GM12878 (cell line): ENCODE results near the gene PRSS56. TPM values are rescaled to one million over a fixed set of nuclear protein-coding genes. Genes with fewer than 3 reads are reported as not detected.

Source experiments
- ATAC-seq: fragments of 200-7000 bp; cut with Tn5 transposase; 3 replicates; pipeline ENCODE4 v1.9.1; 2020; ENCODE audit warnings: mild to moderate bottlenecking, moderate library complexity
- BruUV-seq: library from RNA; stranded (reverse); fragments of 400-500 nt; replicated peaks from 2 replicates; lab custom pipeline; 2021; lab: Mats Ljungman, UMichigan
- CTCF ChIA-PET: fragments of 300-600 bp; sonication (Branson Sonifier 250); formaldehyde crosslinking; extraction: SDS; loops from one replicate; lab custom pipeline; 2021; ENCODE audit warnings: inconsistent platforms; lab: Yijun Ruan, JAX
- POLR2A ChIA-PET: fragments of 350-600 bp; formaldehyde crosslinking; extraction: SDS; loops from one replicate; lab custom pipeline; 2021; ENCODE audit warnings: inconsistent platforms; lab: Charles Lee
- RAD21 ChIA-PET: fragments of 300-600 bp; sonication (Branson Sonifier 250); formaldehyde crosslinking; loops from one replicate; lab custom pipeline; 2023; ENCODE audit warnings: antibody characterized with exemption; ENCODE audit not compliant: unreplicated experiment; lab: Charles Lee
- SMC1A ChIA-PET: fragments of 300-600 bp; sonication (Branson Sonifier 250); formaldehyde crosslinking; loops from one replicate; lab custom pipeline; 2023; ENCODE audit not compliant: unreplicated experiment, uncharacterized antibody; lab: Charles Lee
- DNase-seq: peaks from one replicate; pipeline ENCODE4 v3.0.0-alpha.2; 2011; ENCODE audit warnings: low read depth, low spot score
- FAIRE-seq: peaks from 3 replicates; lab custom pipeline; 2011; peaks lifted over from hg19 to GRCh38; lab: Jason Lieb, UNC
- H2AFZ ChIP-seq: 2 replicates; pipeline ENCODE4 v1.6.0; 2011; ENCODE audit warnings: low read depth, low read length, control low read depth; ENCODE audit not compliant: control insufficient read depth
- H3K27ac ChIP-seq: 2 replicates; pipeline ENCODE4 v1.5.1; 2011; ENCODE audit warnings: control low read depth; ENCODE audit not compliant: control insufficient read depth, insufficient read depth
- H3K27me3 ChIP-seq, 2 experiments: replicated peaks in 1 of 2; 2 replicates each; pipeline versions ENCODE4 v1.6.0 to v1.6.1; 2011; ENCODE audit warnings: low read length in 1 of 2; ENCODE audit not compliant: control insufficient read depth in 2 of 2, insufficient read depth in 2 of 2
- H3K36me3 ChIP-seq, 2 experiments: 2 replicates each; pipeline ENCODE4 v1.5.1; 2011; ENCODE audit warnings: low read length in 1 of 2; ENCODE audit not compliant: control insufficient read depth in 2 of 2, insufficient read depth in 2 of 2
- H3K4me1 ChIP-seq: 2 replicates; pipeline ENCODE4 v1.6.1; 2011; ENCODE audit warnings: mild to moderate bottlenecking, low read length, moderate library complexity, mixed read lengths; ENCODE audit not compliant: control insufficient read depth, insufficient read depth
- H3K4me2 ChIP-seq: 2 replicates; pipeline ENCODE4 v1.6.0; 2011; ENCODE audit warnings: control low read depth; ENCODE audit not compliant: control insufficient read depth, insufficient read depth
- H3K4me3 ChIP-seq: fragments of 200-600 bp; sonication (generic); 2 replicates; pipeline ENCODE4 v1.5.1; 2016
- H3K79me2 ChIP-seq: 2 replicates; pipeline ENCODE4 v1.6.0; 2011; ENCODE audit warnings: low read length; ENCODE audit not compliant: control insufficient read depth, insufficient read depth
- H3K9ac ChIP-seq: 2 replicates; pipeline ENCODE4 v1.8.0; 2011; ENCODE audit warnings: low read length, control low read depth, mixed read lengths; ENCODE audit not compliant: control insufficient read depth, insufficient read depth
- H3K9me3 ChIP-seq: replicated peaks from 3 replicates; pipeline ENCODE4 v1.5.1; 2011; ENCODE audit warnings: mild to moderate bottlenecking, low read length; ENCODE audit not compliant: control insufficient read depth, insufficient read depth
- H4K20me1 ChIP-seq: 2 replicates; pipeline ENCODE4 v1.6.0; 2011; ENCODE audit not compliant: control insufficient read depth, insufficient read depth
- BCL11A ChIP-seq: IDR thresholded peaks from 2 replicates; pipeline ENCODE4 v1.6.1; 2011; ENCODE audit warnings: low read depth, low read length
- BMI1 ChIP-seq: fragments of 450-650 bp; IDR thresholded peaks from 2 replicates; pipeline ENCODE4 v1.6.1; 2016; ENCODE audit warnings: mild to moderate bottlenecking, moderate library complexity, borderline replicate concordance
- CTCF ChIP-seq, 3 experiments: IDR thresholded peaks in 2 of 3; conservative IDR thresholded peaks in 1 of 3; 2 replicates each; pipeline ENCODE4 v1.5.1; 2011; ENCODE audit warnings: low read depth in 3 of 3, low read length in 3 of 3, mild to moderate bottlenecking in 3 of 3, control low read depth in 2 of 3, moderate library complexity in 2 of 3, inconsistent platforms in 1 of 3, mixed read lengths in 1 of 3; ENCODE audit not compliant: control insufficient read depth in 2 of 3, insufficient read depth in 1 of 3; ENCODE audit errors: extremely low read depth in 1 of 3
- E2F8 ChIP-seq: fragments of 450-650 bp; IDR thresholded peaks from 2 replicates; pipeline ENCODE4 v1.6.1; 2018; ENCODE audit warnings: mild to moderate bottlenecking, low read depth, moderate library complexity; ENCODE audit not compliant: partially characterized antibody
- KAT2A ChIP-seq: conservative IDR thresholded peaks from 2 replicates; pipeline ENCODE4 v1.6.1; 2011; ENCODE audit warnings: low read depth, low read length; ENCODE audit not compliant: control insufficient read depth
- PAX5 ChIP-seq: IDR thresholded peaks from 2 replicates; pipeline ENCODE4 v1.6.1; 2011; ENCODE audit warnings: low read depth, low read length, borderline replicate concordance
- RAD21 ChIP-seq: IDR thresholded peaks from 2 replicates; pipeline ENCODE4 v1.6.1; 2011; ENCODE audit warnings: mild to moderate bottlenecking, low read depth, low read length, moderate library complexity; ENCODE audit not compliant: insufficient read depth
- RB1 ChIP-seq: fragments of 450-650 bp; formaldehyde crosslinking; IDR thresholded peaks from 2 replicates; pipeline ENCODE4 v1.6.1; 2017; ENCODE audit warnings: mild to moderate bottlenecking, borderline replicate concordance
- USF2 ChIP-seq: IDR thresholded peaks from 2 replicates; pipeline ENCODE4 v1.6.1; 2011; ENCODE audit warnings: low read depth, low read length, improper control_type of control experiment, borderline replicate concordance
- ZBTB33 ChIP-seq: fragments of 450-650 bp; IDR thresholded peaks from 2 replicates; pipeline ENCODE4 v1.6.1; 2017; ENCODE audit warnings: mild to moderate bottlenecking
- whole genome bisulfite sequencing: methylation state at CpG from one replicate; pipeline ENCODE4 v1.1.6; 2016; ENCODE audit warnings: low lambda C conversion rate; ENCODE audit not compliant: insufficient replicate concordance, insufficient coverage; ENCODE audit errors: missing lambda C conversion rate; 5-methylcytosine and 5-hydroxymethylcytosine counted together
- in situ Hi-C: fragments of 300-500 bp; cut with MboI; formaldehyde crosslinking; loops from 9 replicates; pipeline ENCODE4 v1.14.3; 2018; ENCODE audit warnings: mixed read lengths
- intact Hi-C: fragments of 100-400 bp; cut with micrococcal nuclease; formaldehyde crosslinking; loops from one replicate; pipeline ENCODE4 v1.14.2; 2022; ENCODE audit not compliant: unreplicated experiment
- polyA plus RNA-seq, 11 experiments: library from polyadenylated mRNA; depleted of rRNA in 4 of 11; unstranded in 6 of 11; stranded (reverse) in 5 of 11; fragments of >200 nt; fragmentation: Nextera tagmentation in 4 of 11; fragmentation: Illumina TruSeq in 1 of 11; extraction: Ambion mirVana in 4 of 11; extraction: Trizol in 1 of 11; gene quantifications; 1 replicate in 1 of 11; 2 replicates in 10 of 11; pipeline versions ENCODE4 v1.2.1 to v1.2.3, GENCODE V29; 2011 to 2016; ENCODE audit warnings: inconsistent platforms in 2 of 11, missing spikeins in 2 of 11, low read depth in 1 of 11
- total RNA-seq, 4 experiments: library from RNA; depleted of rRNA in 3 of 4; stranded (reverse); fragments of >200 nt in 3 of 4; fragmentation: Illumina TruSeq in 1 of 4; extraction: Trizol in 1 of 4; gene quantifications; 2 replicates each; pipeline versions ENCODE4 v1.2.1 to v1.2.3, GENCODE V29; 2013 to 2021

The PRSS56 gene
- total and polyA plus RNA-seq, 10 of the 15 experiments (the other 5 are each of a cell fraction or from before 2014, with no cell fraction given): not detected

GRCh38 chr2:232497348-232497747, 22.8 kb upstream of the PRSS56 start:
- Histone ChIP-seq H3K9ac (no peak overlapping the region), H3K9me3 (no peaks in the 10 kb centered on the region), H3K4me3 (no peak overlapping the region), H3K27me3 (peaks cover 0 to 6% of the 10 kb centered on the region in 2 experiments; a peak in 3 of 4 replicates), H3K4me2 (no peak overlapping the region), H2AFZ (no peak overlapping the region), H3K4me1 (no peaks in the 10 kb centered on the region), H4K20me1 (no peaks in the 10 kb centered on the region), H3K27ac (no peak overlapping the region), H3K36me3 (no peaks in the 10 kb centered on the region), H3K79me2 (no peaks in the 10 kb centered on the region)
- ATAC-seq: no peak
- no peak for TF ChIP-seq RAD21
- TF ChIP-seq BMI1: no peak
- no peak for TF ChIP-seq BCL11A
- TF ChIP-seq KAT2A: no peak
- CTCF ChIA-PET: no interaction called here
- FAIRE-seq: no peak
- in situ Hi-C loops (no loop called here), intact Hi-C loops (no loop called here)
- 46% methylated on average over 9 of the region's 13 CpGs for WGBS
- no TSS peak for BruUV-seq
- SMC1A ChIA-PET: no interaction called here
- no peak for DNase-seq
- RAD21 ChIA-PET: no interaction called here
- POLR2A ChIA-PET: interaction anchor here (0.6 kb wide), 1 partner anchor 404 kb away, joined by 6 read pairs; no protein-coding TSS in a partner anchor

- peaks cover 0 to 6% of the 10 kb centered on the region in 2 experiments; a peak in 3 of 4 replicates for H3K27me3 ChIP-seq
- SMC1A ChIA-PET: no interaction called here
- in situ Hi-C loops (no loop called here), intact Hi-C loops (no loop called here)
- H3K4me3 ChIP-seq: no peak overlapping the region
- no peak overlapping the region for H3K4me2 ChIP-seq
- H2AFZ ChIP-seq: no peak overlapping the region
- no peaks in the 10 kb centered on the region for H3K9me3 ChIP-seq
- CTCF ChIA-PET: no interaction called here
- no peaks in the 10 kb centered on the region for H3K36me3 ChIP-seq
- no peak overlapping the region for H3K9ac ChIP-seq
- no peaks in the 10 kb centered on the region for H3K4me1 ChIP-seq
- POLR2A ChIA-PET: no interaction called here
- no peaks in the 10 kb centered on the region for H4K20me1 ChIP-seq
- BruUV-seq: no TSS peak
- DNase-seq (no peak), FAIRE-seq (no peak), ATAC-seq (no peak)
- RAD21 ChIA-PET: no interaction called here
- whole genome bisulfite sequencing: 33% methylated on average over 3 of the region's 3 CpGs
- H3K79me2 ChIP-seq: no peaks in the 10 kb centered on the region
- H3K27ac ChIP-seq: no peak overlapping the region
- TF ChIP-seq USF2 (no peak), RB1 (no peak), CTCF (IDR thresholded peaks at IDR 0.05 in 2 of 3, conservative IDR thresholded peaks at IDR 0.05 in 1 of 3; ENCODE audit: control insufficient read depth in 2 of 3, extremely low read depth in 1 of 3, insufficient read depth in 1 of 3, low read depth in 3 of 3, low read length in 3 of 3) (no peak), ZBTB33 (no peak), E2F8 (no peak), PAX5 (no peak)
These were observed 21.7 kb upstream of the PRSS56 start for GRCh38 chr2:232498452-232498851.
